ENCODE results near the gene SLC26A4. TPM values are rescaled to one million over a fixed set of nuclear protein-coding genes. Genes with fewer than 3 reads are reported as not detected.

Gene SLC26A4
- total and polyA plus RNA-seq, 10 donors, result 0.09 to 0.75 (median 0.29) TPM

DNA sequence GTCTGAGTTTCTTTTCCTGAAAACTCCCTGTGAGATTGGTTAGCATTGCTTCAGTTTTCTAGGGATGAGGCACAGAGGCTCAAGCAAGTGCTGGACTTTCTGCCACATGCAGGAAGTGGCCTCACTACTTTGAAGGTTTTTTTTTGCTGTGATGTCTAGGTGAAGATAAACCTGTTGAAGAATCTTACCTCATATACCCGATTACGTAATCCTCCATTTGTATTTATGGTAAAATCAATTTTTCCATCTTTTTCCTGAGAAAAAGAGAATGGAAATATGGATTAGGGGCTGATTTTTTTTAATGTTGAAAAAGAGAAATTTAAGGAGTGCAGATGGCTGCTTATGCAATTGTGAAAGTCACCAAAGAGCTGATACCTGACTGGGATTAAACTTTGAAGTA is 106.8 kb downstream of the SLC26A4 start:
- no peaks in the 10 kb centered on the region for H3K4me1 ChIP-seq
- H3K4me3 ChIP-seq, result no peak overlapping the region
- no peaks in the 10 kb centered on the region for H3K36me3 ChIP-seq
- intact Hi-C loops (cut with DNase I; ENCODE audit: low total_unique reads), result no loop called here
- 93 to 99% (median 97%) methylated on average over 2 of the region's 2 CpGs for WGBS, 5 donors
- no peaks in the 10 kb centered on the region for H3K9me3 ChIP-seq
- H3K27me3 ChIP-seq (replicated peaks in 1 of 7), result no peaks in the 10 kb centered on the region
- TF ChIP-seq POLR2AphosphoS5 (IDR thresholded peaks at IDR 0.05) (no peak), POLR2A (IDR thresholded peaks at IDR 0.05) (no peak)
- TF ChIP-seq, protein P1, sequence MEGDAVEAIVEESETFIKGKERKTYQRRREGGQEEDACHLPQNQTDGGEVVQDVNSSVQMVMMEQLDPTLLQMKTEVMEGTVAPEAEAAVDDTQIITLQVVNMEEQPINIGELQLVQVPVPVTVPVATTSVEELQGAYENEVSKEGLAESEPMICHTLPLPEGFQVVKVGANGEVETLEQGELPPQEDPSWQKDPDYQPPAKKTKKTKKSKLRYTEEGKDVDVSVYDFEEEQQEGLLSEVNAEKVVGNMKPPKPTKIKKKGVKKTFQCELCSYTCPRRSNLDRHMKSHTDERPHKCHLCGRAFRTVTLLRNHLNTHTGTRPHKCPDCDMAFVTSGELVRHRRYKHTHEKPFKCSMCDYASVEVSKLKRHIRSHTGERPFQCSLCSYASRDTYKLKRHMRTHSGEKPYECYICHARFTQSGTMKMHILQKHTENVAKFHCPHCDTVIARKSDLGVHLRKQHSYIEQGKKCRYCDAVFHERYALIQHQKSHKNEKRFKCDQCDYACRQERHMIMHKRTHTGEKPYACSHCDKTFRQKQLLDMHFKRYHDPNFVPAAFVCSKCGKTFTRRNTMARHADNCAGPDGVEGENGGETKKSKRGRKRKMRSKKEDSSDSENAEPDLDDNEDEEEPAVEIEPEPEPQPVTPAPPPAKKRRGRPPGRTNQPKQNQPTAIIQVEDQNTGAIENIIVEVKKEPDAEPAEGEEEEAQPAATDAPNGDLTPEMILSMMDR (IDR thresholded peaks at IDR 0.05 in 8 of 11, conservative IDR thresholded peaks at IDR 0.05 in 3 of 11), result no peak
- DNase-seq, result no peak
- no peak overlapping the region for H3K27ac ChIP-seq

Small RNAs within 50 kb of the gene (small RNA-seq; reads per million reads assigned to genes)
- 0 reads per million in 4 donors for gene BANF1P5

Other genes starting within 250 kb of the SLC26A4 start
- gene GPR22, start 190.8 kb upstream of the SLC26A4 start, total RNA-seq, result 1 to 10 TPM in 1 of 7 donors, under 1 TPM in 3, not detected in 3; 0.11 to 2.7 (median 0.46) TPM
- under 1 TPM in 2 of 3 donors, not detected in 1; 0.03 to 0.54 TPM for gene GPR22, start 190.8 kb upstream of the SLC26A4 start, polyA plus RNA-seq
- gene COG5, start 96.9 kb upstream of the SLC26A4 start, total RNA-seq, result 10 to 100 TPM; 36.9 to 86.6 (median 55.6) TPM
- gene COG5, start 96.9 kb upstream of the SLC26A4 start, polyA plus RNA-seq, result 1 to 10 TPM; 3.6 to 7.6 (median 5.4) TPM
- 10 to 100 TPM in 3 of 7 donors, 1 to 10 TPM in 4; 4.6 to 18.0 (median 9.8) TPM for gene DUS4L, start 96.9 kb upstream of the SLC26A4 start, total RNA-seq
- gene DUS4L, start 96.9 kb upstream of the SLC26A4 start, polyA plus RNA-seq, result 1 to 10 TPM; 3.7 to 5.6 (median 5.1) TPM
- gene BCAP29, start 80.6 kb upstream of the SLC26A4 start, total RNA-seq, result 100 to 1,000 TPM in 2 of 7 donors, 10 to 100 TPM in 5; 34.2 to 139 (median 55.0) TPM
- gene BCAP29, start 80.6 kb upstream of the SLC26A4 start, polyA plus RNA-seq, result 10 to 100 TPM; 11.2 to 18.2 (median 14.8) TPM
- gene CBLL1, start 83.3 kb downstream of the SLC26A4 start, total RNA-seq, result 10 to 100 TPM; 25.3 to 41.0 (median 35.5) TPM
- gene CBLL1, start 83.3 kb downstream of the SLC26A4 start, polyA plus RNA-seq, result 1 to 10 TPM; 5.4 to 7.9 (median 7.6) TPM
- under 1 TPM in 1 of 7 donors, not detected in 6; 0.37 TPM for gene SLC26A3, start 142.4 kb downstream of the SLC26A4 start, total RNA-seq
- gene SLC26A3, start 142.4 kb downstream of the SLC26A4 start, polyA plus RNA-seq, result under 1 TPM in 1 of 3 donors, not detected in 2; 0.13 TPM
- 100 to 1,000 TPM in 3 of 7 donors, 10 to 100 TPM in 4; 54.4 to 114 (median 65.7) TPM for gene DLD, start 230.4 kb downstream of the SLC26A4 start, total RNA-seq
- 10 to 100 TPM; 19.6 to 29.4 (median 22.3) TPM for gene DLD, start 230.4 kb downstream of the SLC26A4 start, polyA plus RNA-seq

Data from spleen (tissue), 11 donors.